ENCODE results near the gene RNF215.

The RNF215 gene

DNA sequence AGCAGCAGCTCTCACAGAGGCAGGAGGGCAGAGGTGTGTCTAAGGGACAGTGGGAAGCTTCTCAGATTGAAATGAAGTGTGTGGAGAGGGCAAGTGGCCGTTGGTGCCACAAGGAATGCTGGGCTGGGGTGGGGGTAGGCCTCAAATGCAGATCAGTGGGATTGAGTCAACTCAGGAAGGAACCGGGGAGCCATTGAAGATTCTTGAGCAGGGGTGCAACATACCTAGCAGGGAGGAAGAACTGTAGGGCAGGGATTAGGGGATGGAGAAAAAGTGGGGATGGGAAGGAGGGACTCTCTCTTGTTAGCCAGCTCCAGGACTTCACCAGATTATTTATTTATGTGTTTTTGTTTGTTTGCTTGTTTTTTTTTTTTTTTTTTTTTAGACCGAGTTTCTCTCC is 6.7 kb upstream of the RNF215 start:
- DNase-seq, result no peak

DNA sequence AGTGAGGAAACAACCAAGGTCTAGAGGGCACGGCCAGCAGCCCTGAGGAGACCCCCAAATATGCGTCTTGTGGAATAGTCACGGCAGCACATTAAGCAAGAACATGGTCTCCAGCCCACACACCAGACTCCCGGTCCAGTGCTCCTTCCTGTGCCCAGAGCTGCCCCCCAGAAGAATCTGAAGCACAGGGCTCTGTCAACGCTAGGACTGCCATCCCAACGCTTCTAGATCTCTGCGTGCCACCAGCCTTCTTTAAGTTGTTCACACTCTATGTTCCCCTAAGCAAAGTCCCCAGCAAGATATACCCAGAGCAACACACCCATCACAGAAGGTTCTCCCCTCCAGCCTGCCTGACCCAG is 6.1 kb upstream of the RNF215 start:
- DNase-seq, result no peak

DNA sequence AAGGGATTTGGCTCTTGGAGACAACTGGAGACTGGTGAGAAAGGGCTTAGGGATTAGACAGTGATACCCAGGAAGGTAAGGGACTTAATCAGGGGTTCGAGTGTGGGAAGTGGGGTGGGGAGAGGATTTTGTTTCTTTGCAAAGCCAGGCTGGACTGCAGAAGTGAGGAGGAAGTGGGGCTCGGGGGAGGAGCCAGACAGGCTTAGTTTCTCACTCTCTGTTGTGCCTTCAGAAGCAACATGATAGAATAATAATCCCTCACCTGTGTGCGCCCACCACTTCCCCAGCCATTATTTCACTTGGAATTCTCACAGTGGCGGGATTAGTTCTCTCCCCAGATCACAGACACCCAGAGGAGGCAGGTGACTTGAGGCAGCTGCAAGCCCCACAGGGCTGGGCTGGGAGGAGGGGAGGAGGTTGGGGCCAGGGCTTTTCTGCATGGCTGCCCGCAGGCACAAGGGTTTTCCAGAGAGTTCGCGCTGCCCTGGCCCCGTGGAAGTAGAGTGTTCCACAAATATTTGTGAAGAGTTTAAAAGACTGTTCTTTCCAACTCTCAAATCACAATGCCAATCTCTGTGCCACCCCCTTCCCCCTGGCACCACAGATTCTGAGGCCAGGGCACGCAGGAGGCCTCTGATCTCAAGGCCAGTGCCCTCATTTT is 5.6 kb upstream of the RNF215 start:
- DNase-seq, result no peak

DNA sequence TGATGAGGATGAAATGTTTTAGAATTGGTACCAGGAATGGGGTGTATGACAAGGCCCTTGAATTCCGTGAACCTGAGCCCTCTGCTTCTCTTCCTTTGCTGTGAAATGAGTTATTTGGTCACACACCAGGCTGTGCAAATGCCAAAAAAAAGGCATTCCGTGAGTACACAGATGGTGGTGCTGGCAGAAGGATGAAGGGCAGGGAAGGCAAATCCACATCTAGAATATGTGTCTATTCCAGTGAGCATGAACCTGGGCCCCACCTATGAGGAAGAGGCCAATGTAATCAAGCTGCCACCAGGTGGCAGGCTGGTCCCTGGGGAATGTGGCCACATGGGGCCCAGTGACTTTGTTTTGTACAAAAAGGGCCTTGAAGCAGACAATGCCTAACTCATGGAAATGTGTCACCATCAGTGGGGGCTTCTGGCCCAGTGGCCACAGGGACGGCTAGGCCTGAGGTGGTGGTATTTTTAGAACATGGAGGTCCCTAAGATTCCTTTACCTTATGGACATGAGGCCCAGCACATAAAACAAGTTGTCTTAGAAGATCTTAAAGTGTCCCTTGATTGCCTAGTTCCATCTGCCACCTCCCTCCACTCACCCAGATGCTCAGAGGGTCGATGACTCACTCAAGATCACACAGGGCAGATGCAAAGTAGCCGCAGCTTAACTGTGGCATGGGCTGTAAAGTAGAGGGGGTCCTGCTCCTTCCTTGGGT is 3.9 kb upstream of the RNF215 start:
- DNase-seq, result no peak

DNA sequence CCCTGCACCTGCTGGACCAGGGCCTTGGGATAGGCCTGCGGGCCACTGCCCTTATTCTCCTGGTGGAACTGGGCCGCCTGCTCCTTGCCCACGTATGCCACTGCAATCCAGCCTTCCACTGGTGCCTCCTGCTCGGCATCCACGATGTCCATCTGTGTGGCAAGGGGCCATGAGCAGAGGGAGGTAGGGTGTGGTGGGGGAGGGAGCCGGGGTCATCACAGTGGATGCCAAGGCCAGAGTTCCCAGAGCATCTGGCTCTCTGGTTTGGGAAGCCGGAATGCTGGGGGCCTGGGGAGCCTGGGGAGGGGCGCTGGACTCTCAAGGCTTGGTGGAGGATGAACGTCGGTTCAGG is 627 bp downstream of the RNF215 start:
- DNase-seq, result no peak

DNA sequence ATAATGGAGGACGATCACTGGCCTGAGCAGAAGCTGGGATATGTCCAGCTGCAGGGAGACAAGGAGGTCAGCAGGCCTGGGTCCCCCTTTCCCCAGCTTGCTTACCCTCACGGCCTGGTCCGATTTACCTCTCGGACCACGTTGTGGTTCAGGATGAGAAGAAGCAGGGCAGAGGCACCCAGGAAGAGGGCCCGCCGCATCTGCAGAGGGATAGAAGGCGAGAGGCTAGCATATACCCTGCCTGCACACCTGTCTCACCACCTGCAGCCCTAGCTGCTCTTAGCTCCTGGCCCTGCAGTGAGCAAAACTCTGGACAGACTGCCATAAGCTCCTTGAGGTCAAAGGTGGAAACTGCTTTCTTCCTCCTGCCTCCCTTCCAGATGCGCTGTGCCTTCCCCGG is 1.3 kb downstream of the RNF215 start:
- DNase-seq, result no peak

DNA sequence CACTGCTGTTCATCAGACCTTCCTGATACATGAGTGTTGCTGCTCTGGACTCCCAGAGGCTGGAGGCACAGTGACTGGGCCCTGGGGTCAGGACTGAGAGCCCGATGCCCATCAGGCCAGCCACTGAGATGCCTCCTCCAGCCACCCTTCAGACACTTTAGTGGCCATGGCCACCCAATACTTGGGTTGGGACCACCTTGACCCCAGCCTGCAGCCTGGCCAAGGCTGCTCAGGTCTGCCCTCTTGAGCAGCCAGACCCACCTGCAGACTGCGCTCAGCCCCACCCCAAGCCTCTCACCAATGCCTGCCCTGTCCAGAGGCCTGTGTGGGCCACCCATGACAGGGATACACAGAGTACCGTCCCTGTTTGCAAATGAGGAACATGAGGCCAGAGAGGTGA is 4.2 kb downstream of the RNF215 start:
- DNase-seq, result no peak

DNA sequence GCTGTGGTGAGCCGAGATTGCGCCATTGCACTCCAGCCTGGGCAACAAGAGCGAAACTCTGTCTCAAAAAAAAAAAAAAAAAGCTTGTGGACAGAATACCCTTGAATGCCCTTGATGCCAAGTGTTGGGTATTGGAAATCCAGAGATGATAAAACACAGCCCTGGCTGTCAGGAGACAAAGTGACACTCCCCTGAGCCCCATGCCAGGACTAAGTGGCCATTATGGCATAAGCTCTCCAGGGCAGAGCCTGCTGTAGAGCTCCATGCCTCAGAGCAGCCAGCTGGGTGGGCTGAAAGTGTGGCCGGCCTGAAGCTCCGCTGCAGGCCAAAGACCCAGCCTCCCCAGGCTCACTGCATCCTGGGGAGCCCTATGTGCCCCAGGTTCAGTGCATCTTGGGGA is 4.9 kb downstream of the RNF215 start:
- DNase-seq, result no peak

DNA sequence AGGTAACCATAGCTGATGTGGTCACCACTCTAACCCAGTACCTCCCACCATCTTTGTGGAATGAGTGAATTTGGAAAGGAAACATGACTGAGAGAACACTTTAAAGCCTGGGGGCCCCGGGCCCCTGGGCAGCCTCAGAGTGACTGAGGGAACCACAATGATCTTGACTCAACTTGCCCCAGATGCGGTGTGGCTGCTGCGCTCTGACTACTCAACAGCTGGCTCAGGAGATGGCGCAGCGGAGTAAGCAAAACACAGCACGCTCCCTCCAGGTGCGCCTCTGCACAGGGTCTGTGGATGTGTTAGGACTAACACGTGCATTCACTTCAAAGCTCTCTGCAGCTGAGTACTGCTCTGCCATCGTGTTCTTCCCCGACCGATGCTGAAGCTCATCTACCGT is 5.9 kb downstream of the RNF215 start:
- no peak for DNase-seq

DNA sequence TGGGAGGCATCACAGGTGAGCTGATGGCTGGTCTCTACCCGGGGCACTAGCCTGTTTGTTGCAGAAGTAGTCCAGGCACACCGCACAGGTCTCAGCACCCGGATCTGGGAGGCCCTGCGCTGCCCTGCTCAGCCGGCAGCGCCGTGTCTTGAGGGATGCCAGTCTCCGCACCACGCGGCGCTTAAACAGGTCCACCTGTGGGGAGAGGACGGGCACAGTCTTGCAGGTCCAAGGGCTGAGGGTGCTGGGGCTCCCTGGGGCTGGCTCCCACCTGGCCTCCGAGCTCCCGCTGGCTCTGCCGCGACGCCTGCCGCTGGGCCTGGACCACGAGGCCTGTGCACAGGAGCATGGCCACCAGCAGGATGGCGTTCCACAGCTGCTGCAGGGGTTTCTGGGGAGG is 7.2 kb downstream of the RNF215 start:
- DNase-seq, result no peak

DNA sequence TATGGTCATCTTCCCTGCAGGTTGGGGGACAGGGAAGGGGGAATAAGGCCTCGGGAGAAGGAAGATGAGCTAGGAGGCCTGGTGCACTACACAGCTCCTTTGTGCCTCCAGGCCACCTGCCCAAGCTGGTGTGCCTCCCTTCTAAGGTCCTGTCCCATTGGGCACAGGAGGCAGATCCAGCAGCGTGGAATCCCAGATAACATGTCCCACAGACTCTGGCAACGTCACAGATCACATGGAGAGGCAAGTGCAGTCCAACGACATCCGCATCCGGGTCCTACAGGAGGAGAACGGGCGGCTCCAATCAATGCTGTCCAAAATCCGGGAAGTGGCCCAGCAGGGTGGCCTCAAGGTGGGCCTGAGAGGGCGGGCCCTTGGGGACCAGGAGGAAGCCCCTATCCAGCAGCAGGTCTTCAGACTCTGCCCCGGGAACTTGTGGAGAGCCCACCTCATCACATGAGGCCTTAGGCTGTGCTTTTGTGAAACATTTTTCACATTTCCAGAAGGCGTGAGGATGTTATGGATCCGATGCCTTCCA is 11.8 kb downstream of the RNF215 start:
- no peak for DNase-seq

DNA sequence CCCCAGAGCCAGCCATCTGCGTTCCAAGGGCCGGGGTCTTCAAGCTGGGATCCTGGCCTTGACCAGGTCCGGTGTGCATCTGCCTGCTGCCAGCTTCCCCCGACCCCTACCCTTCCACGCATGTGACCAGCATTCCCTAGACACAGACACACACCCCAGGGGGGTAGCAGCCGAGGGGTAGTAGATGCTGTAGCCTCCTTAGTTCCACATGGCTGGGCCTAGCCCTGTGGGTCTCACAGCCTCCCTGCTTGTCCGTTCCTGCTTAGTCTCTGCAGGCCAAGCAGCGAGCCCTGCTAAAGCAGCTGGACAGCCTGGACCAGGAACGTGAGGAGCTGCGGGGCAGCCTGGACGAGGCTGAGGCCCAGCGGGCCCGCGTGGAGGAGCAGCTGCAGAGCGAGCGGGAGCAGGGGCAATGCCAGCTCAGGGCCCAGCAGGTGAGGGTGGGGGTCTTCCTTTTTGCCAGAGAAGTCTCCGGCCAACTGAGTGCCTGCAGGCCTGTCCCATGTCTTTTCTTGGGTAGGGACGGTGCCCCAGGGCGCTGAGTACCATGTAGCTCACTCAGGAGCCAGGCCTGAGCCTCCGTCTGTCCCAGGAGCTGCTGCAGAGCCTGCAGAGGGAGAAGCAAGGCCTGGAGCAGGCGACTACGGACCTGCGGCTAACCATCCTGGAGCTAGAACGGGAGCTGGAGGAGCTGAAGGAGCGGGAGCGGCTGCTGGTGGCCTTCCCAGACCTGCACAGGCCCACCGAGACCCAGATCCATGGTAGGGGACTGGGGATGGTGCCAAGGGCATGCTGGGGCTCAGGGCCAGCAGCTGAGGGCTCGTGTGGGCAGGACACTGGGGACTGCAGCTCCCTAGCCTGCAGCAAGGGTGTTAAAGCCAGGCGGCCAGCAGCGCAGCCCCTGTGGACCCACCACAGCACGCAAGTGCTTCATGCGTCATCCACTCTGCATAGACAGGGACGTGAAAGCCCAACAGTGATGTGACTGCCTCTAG is 13.6 kb downstream of the RNF215 start:
- DNase-seq, result no peak

DNA sequence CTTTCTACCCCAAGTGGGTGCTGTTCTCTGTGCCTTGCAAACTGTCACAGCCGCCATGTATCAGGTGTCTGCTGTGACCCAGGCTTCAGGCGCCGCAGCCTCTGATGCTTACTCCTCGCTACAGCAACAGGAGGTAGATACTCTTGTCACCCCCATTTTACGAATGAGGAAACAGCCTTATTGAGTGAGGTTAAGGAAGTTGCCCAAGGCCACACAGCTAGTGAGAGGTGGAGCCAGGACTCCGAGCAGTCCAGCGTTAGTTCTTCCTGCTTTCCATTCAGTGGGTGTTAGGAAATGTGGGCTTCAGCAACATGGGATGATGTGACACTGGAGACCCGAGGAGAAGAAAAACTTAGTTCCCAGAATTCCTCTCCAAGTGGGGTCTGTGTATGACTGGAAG is 14.3 kb downstream of the RNF215 start:
- DNase-seq, result no peak

DNA sequence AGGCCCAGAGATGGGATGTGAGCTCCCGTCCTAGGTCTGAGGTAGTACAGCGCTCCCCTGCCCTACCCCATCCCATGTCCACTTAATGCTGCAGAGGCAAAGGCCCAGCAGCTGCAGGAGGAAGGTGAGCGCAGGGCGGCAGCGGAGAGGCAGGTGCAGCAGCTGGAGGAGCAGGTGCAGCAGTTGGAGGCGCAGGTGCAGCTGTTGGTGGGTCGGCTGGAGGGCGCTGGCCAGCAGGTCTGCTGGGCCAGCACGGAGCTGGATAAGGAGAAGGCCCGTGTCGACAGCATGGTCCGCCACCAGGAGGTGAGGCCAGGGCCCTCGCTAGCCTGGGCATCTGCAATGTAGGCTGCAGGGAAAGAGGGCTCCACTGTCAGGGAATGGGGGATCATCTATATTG is 15.2 kb downstream of the RNF215 start:
- no peak for DNase-seq

DNA sequence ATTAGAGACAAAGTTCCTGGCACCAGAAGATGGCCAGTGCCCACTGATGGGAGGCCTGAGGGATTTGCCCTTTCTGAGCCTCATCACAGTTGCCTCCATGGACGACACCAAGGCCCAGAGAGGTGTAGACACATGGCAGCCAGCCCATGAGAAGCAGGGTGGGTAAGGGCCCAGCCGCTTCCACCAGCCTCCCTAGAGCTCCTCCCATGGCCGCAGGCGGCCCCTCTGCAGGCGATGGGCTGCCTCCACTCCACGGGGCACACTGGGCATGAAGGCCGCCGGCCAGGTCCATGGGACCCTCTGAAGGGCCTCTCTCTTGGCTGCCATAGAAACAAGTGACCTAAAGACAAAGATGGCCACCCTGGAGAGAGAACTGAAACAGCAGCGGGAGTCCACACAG is 15.9 kb downstream of the RNF215 start:
- DNase-seq, result no peak

DNA sequence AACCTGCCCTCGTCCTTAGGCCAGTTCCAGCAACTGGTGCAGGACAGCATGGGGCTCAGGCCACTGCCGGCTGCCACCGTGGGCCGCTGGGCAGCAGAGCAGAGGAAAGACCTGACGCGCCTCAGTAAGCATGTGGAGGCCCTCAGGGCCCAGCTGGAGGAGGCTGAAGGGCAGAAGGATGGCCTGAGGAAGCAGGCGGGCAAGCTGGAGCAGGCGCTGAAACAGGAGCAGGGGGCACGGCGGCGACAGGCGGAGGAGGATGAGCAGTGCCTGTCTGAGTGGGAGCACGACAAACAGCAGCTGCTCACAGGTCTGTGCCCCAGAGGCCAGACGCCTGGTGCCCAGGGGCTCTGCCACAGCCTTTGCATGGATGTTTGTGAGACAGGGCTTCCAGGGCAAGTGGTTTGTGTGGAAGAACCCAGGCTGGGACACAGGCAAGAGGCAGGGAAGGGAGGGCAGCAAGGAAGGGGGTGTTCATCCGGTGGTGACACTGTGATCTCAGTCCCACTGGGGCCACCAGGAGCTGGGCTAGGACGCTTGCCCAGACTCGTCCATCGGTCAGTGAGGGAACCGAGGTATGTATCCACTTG is 16.5 kb downstream of the RNF215 start:
- DNase-seq, result no peak

DNA sequence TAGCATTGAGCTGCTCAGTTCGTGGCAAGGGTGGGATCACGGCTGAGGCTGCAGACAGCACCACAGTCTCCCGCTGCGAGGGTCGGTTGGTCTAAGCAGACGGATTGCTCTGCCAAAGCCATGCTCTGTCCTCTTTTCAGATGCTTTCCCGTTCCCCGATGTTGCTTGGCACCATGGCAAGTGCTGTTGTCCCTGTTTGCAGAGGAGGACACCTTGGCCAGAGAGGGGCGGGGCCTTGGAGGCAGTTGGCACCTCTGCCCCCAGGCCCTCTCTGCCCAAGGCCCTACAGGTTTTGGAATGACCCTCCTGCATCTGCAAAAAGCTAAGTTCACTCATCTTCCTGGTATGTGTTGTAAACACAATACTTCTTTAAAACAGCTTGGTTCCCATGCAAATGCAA is 18.8 kb downstream of the RNF215 start:
- no peak for DNase-seq

DNA sequence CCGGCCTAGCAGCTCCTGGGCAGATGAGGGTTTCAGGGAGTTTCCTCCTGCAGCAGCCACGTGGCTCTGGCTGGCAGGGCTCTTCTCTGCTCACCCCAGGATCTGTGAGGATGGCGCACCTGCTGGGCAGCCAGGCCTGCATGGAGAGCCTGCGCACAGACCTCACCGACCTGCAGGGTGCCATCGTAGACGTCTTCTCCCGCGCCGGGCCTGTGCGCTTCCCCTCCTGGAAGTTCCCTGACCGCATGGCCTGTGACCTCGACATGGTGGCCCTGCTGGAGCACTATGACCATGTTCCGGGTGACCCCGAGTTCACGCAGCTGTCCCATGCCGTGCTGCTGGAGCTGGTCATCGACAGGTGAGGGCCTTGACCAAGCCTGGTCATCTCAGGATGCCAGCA is 21.3 kb downstream of the RNF215 start:
- DNase-seq, result no peak

DNA sequence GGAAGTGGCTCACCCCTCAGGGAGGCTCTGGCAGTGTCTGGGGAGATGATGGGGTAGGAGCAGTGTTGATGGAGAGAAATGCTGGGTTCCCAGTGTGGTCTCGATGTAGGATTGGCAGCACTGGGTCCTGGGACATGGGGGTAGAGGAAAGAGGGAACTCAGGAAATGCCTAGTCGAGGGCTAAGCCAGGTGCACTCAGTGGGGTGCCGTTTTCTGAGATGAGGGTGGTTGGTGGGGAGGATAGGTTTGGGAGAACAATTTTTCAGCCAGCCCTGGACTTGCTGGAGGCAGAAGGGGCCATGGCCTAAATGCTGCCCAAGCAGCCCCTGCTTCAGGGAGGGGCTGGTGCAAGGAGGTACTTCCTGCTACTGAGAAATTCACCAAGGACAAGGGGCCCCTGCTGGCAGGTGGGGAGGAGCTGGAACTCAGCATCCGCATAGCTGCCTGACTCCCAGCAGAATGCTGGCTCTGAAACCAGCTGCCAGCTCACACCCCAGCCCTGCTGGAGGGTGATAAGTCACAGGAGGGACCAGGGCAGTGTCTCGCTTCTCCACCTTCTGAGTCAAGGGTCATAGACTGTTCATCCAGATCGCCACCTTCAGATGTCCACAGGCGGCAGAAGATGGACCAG is 24.4 kb downstream of the RNF215 start:
- no peak for DNase-seq

DNA sequence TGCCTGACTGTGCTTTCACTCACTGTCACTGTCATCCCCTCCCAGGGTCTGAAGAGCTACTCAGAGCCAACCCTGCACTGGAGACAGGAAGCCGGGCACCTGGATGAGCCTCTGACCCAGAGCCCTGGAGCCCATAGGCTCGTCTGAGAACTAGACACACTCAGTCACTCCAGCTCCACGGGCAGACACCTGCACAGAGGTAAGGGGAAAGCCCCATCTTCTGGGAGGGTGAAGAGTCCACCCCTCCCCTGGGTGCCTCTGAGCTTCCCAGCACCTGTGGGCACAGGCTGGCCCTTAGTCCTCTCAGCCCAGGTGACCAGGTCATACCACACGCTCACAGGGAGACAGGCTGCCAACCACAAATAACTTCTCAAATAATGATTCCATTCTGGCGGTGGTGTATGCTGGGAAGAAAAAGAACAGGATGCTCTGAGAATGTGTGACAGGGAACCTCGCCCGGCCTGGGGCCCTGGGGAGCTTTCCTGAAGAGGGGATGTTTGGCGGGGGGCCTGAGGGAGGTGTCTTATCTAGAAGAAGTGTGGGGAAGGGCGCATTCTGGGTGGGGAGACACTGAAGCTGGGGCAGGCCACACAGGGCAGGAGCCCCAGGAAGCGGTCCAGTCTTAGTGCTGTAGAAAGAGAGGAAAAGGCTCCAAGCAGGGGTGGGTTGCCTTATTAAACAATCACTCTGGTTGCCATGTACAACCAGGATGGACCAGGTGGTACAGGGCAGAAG is 25.1 kb downstream of the RNF215 start:
- DNase-seq, result no peak

DNA sequence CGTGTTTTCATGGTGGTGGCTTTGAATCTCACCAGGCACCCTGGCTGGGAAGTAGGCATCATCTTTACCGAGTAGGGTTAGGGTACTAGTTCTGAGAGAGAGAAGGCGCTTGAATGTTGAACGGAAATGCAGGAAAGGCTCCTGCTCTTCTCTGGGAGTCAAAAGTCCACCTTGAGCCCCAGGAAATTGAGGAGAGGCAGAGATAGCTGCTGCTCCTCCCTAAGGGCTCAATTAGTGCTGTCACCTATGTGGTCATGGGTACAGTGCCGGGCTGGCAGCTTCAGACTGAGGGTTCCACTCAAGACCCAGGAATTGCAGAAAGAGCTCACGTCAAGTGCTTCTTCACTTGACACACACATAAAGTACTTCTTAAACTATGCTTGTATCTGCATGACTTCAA is 28.7 kb downstream of the RNF215 start:
- DNase-seq, result no peak

DNA sequence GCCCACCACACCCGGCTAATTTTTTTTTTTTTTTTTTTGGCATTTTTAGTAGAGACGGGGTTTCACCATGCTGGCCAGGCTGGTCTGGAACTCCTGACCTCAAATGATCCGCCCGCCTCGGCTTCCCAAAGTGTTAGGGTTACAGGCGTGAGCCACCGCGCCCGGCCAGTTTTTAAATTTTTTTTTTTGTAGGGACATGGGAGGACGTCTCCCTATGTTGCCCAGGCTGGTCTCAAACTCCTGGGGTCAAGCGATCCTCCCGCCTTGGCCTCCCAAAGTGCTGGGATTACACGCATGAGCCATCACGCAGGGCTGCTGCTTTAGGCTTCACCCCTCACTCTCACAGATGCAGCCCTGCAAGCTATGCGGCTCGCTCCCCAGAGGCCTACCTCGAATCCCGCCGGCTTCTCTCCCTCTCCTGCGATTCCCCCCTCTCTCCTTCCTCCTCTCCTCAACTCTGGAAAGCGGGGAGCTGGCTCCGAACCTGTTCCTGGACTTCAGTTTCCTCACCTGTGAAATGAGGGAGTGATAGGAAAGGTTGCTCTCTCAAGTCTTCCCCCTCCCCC is 29.5 kb downstream of the RNF215 start:
- DNase-seq, result no peak

Measured in right hindlimb (tissue), 1 donor.